ENCODE data around the gene OSBPL2. TPM values are rescaled to one million over a fixed set of nuclear protein-coding genes. Genes with fewer than 3 reads are reported as not detected.

OSBPL2 gene
- total and polyA plus RNA-seq, 3 donors from 2014 or later = 48.5 to 57.2 (median 49.8) TPM

GRCh38 chr20:62237514-62237800 is 864 bp upstream of the OSBPL2 start:
- H3K4me1 ChIP-seq = peaks cover 30% of the 10 kb centered on the region
- peak overlapping the region in 1 of 2 donors; percentile 9 for H3K4me3 ChIP-seq
- H3K27ac ChIP-seq = no peak overlapping the region
- H3K27me3 ChIP-seq = no peaks in the 10 kb centered on the region
- no peaks in the 10 kb centered on the region for H3K9me3 ChIP-seq
- DNase-seq = no peak
- WGBS, 2 donors = 29 to 42% methylated on average over 1 of the region's 1 CpG
- H3K36me3 ChIP-seq (ENCODE audit: low read depth, missing control alignments) = no peaks in the 10 kb centered on the region
- no peak for TF ChIP-seq CTCF (IDR thresholded peaks at IDR 0.05)
- TF ChIP-seq POLR2A (IDR thresholded peaks at IDR 0.05) = no peak
- intact Hi-C loops (cut with DNase I; ENCODE audit: low total_unique reads) = no loop called here

- no peaks in the 10 kb centered on the region for H3K9me3 ChIP-seq
- no peaks in the 10 kb centered on the region for H3K27me3 ChIP-seq
- peak; percentile 31 for DNase-seq
- intact Hi-C loops (cut with DNase I; ENCODE audit: low total_unique reads) = no loop called here
- H3K4me1 ChIP-seq = peaks cover 30% of the 10 kb centered on the region
- peak overlapping the region; percentile 58 to 84 for H3K27ac ChIP-seq
- WGBS, 2 donors = 0 to 1% methylated on average over 10 to 41 of the region's 70 CpGs
- H3K4me3 ChIP-seq = peak overlapping the region; percentile 79 to 89
- no peaks in the 10 kb centered on the region for H3K36me3 ChIP-seq (ENCODE audit: low read depth, missing control alignments)
- TF ChIP-seq CTCF (IDR thresholded peaks at IDR 0.05) (no peak), POLR2A (IDR thresholded peaks at IDR 0.05) (no peak)
Measured at GRCh38 chr20:62238569-62239277, 402 bp downstream of the OSBPL2 start.

- peak overlapping the region; percentile 58 to 84 for H3K27ac ChIP-seq
- 29 to 34% methylated on average over 21 to 23 of the region's 23 CpGs for WGBS, 2 donors
Measured at GRCh38 chr20:62239278-62239879, 1.1 kb downstream of the OSBPL2 start.

GRCh38 chr20:62240020-62240685 is 1.8 kb downstream of the OSBPL2 start:
- DNase-seq = no peak
- Histone ChIP-seq H3K27me3 (no peaks in the 10 kb centered on the region), H3K36me3 (ENCODE audit: low read depth, missing control alignments) (no peaks in the 10 kb centered on the region), H3K9me3 (no peaks in the 10 kb centered on the region), H3K4me3 (no peak overlapping the region), H3K27ac (no peak overlapping the region), H3K4me1 (peaks cover 30% of the 10 kb centered on the region)
- intact Hi-C loops (cut with DNase I; ENCODE audit: low total_unique reads) = no loop called here
- TF ChIP-seq CTCF (IDR thresholded peaks at IDR 0.05) (no peak), POLR2A (IDR thresholded peaks at IDR 0.05) (no peak)
- 88 to 90% methylated on average over 13 of the region's 13 CpGs for WGBS, 2 donors

More at GRCh38 chr20:62239278-62239879, 1.1 kb downstream of the OSBPL2 start:
- Histone ChIP-seq H3K4me3 (peak overlapping the region; percentile 79 to 89), H3K27me3 (no peaks in the 10 kb centered on the region), H3K9me3 (no peaks in the 10 kb centered on the region), H3K4me1 (peaks cover 34% of the 10 kb centered on the region), H3K36me3 (ENCODE audit: low read depth, missing control alignments) (no peaks in the 10 kb centered on the region)
- peak; percentile 39 for DNase-seq
- intact Hi-C loops (cut with DNase I; ENCODE audit: low total_unique reads) = no loop called here
- TF ChIP-seq CTCF (IDR thresholded peaks at IDR 0.05) (no peak), POLR2A (IDR thresholded peaks at IDR 0.05) (no peak)

Measured in testis (tissue), 3 donors.